Naive thymus-derived CD8-positive, alpha-beta T cell (primary cell): ENCODE data around the gene TUT4. TPM values are rescaled to one million over a fixed set of nuclear protein-coding genes. Genes with fewer than 3 reads are reported as not detected.

Source experiments
- ATAC-seq, 2 donors: fragments of 150-1000 bp; cut with Tn5 transposase in 1 of 2; sonication (Bioruptor Pico), chemical (Tn5 transposase) in 1 of 2; 1 replicate in 1 of 2; 2 replicates in 1 of 2; pipeline ENCODE4 v1.10.0; 2021; ENCODE audit warnings: mild to moderate bottlenecking in 2 of 2, moderate library complexity in 2 of 2
- POLR2A ChIA-PET: fragments of 350-600 bp; sonication (Branson Sonifier 250); formaldehyde crosslinking; loops from one replicate; lab custom pipeline; 2021; ENCODE audit warnings: antibody characterized with exemption; lab: Charles Lee
- DNase-seq, 10 donors: peaks; one replicate each; pipeline versions ENCODE4 v3.0.0 to v3.0.0-alpha.2; 2020 to 2022
- H3K27ac Mint-ChIP-seq, 10 donors: one replicate each; pipeline ENCODE4 v1.8.0; 2020 to 2022; ENCODE audit warnings: mild to moderate bottlenecking in 10 of 10, mixed read lengths in 10 of 10, moderate library complexity in 4 of 10, inconsistent platforms in 1 of 10
- H3K27me3 Mint-ChIP-seq, 5 donors: one replicate each; pipeline ENCODE4 v1.8.0; 2021 to 2022; ENCODE audit warnings: mixed read lengths in 5 of 5
- H3K36me3 Mint-ChIP-seq, 3 donors: one replicate each; pipeline ENCODE4 v1.8.0; 2020 to 2022; ENCODE audit warnings: mixed read lengths in 3 of 3, mild to moderate bottlenecking in 2 of 3, inconsistent platforms in 1 of 3
- H3K4me1 Mint-ChIP-seq, 4 donors: one replicate each; pipeline ENCODE4 v1.8.0; 2021 to 2022; ENCODE audit warnings: mixed read lengths in 4 of 4
- H3K4me3 Mint-ChIP-seq, 10 donors: one replicate each; pipeline ENCODE4 v1.8.0; 2020 to 2022; ENCODE audit warnings: mild to moderate bottlenecking in 10 of 10, mixed read lengths in 10 of 10, moderate library complexity in 6 of 10, inconsistent platforms in 1 of 10
- H3K9me3 Mint-ChIP-seq, 9 donors: one replicate each; pipeline ENCODE4 v1.8.0; 2020 to 2022; ENCODE audit warnings: mixed read lengths in 9 of 9, mild to moderate bottlenecking in 3 of 9, inconsistent platforms in 1 of 9, moderate library complexity in 1 of 9
- polyA plus RNA-seq, 3 donors: library from polyadenylated mRNA; unstranded; fragments of 300-500 nt; fragmentation: Illumina TruSeq; gene quantifications; one replicate each; pipeline ENCODE4 v1.2.3, GENCODE V29; 2021
- total RNA-seq, 8 experiments: library from RNA in 2 of 8; stranded (reverse) in 2 of 8; gene quantifications; one replicate each; pipeline ENCODE4 v1.2.3 and lab custom pipeline; 2021 to 2026

The TUT4 gene
- total and polyA plus RNA-seq, 5 experiments from 2014 or later: 31.6 to 178 (median 40.9) TPM

GRCh38 chr1:52479076-52479475 is 73.8 kb downstream of the TUT4 start:
- no peaks in the 10 kb centered on the region for H3K9me3 Mint-ChIP-seq
- no peak overlapping the region for H3K27ac Mint-ChIP-seq
- POLR2A ChIA-PET: no interaction called here
- ATAC-seq: no peak
- no peak overlapping the region for H3K4me3 Mint-ChIP-seq
- peaks cover 0 to 6% (median 2%) of the 10 kb centered on the region in 4 donors for H3K4me1 Mint-ChIP-seq
- DNase-seq: no peak
- H3K36me3 Mint-ChIP-seq: peaks cover 0 to 41% (median 17%) of the 10 kb centered on the region in 3 donors
- no peaks in the 10 kb centered on the region for H3K27me3 Mint-ChIP-seq

GRCh38 chr1:52477876-52478275 is 75.0 kb downstream of the TUT4 start:
- Mint-ChIP-seq H3K27me3 (no peaks in the 10 kb centered on the region), H3K27ac (peak overlapping the region in 1 of 10 donors; percentile 59), H3K4me1 (peaks cover 0 to 7% (median 4%) of the 10 kb centered on the region in 4 donors), H3K9me3 (no peaks in the 10 kb centered on the region), H3K36me3 (peaks cover 0 to 50% (median 18%) of the 10 kb centered on the region in 3 donors), H3K4me3 (no peak overlapping the region)
- no peak for DNase-seq
- ATAC-seq: no peak
- POLR2A ChIA-PET: interaction anchor here (1.0 kb wide), 1 partner anchor 48 kb away, joined by 3 read pairs; no protein-coding TSS in a partner anchor

- no peak overlapping the region for H3K4me3 Mint-ChIP-seq
- no peaks in the 10 kb centered on the region for H3K27me3 Mint-ChIP-seq
- POLR2A ChIA-PET: no interaction called here
Measured at GRCh38 chr1:52476943-52477342, 75.9 kb downstream of the TUT4 start.

GRCh38 chr1:52474807-52475206 is 78.1 kb downstream of the TUT4 start:
- no peak for DNase-seq
- Mint-ChIP-seq H3K9me3 (no peaks in the 10 kb centered on the region), H3K27me3 (no peaks in the 10 kb centered on the region), H3K4me3 (no peak overlapping the region), H3K36me3 (peaks cover 0 to 64% (median 18%) of the 10 kb centered on the region in 3 donors), H3K4me1 (peaks cover 0 to 10% (median 6%) of the 10 kb centered on the region in 4 donors), H3K27ac (peak overlapping the region in 5 of 10 donors; percentile 11 to 47 (median 40))
- ATAC-seq: no peak
- POLR2A ChIA-PET: no interaction called here

More at GRCh38 chr1:52476943-52477342, 75.9 kb downstream of the TUT4 start:
- Mint-ChIP-seq H3K36me3 (peaks cover 0 to 50% (median 16%) of the 10 kb centered on the region in 3 donors), H3K4me1 (peaks cover 0 to 7% (median 4%) of the 10 kb centered on the region in 4 donors), H3K27ac (no peak overlapping the region), H3K9me3 (no peaks in the 10 kb centered on the region)
- DNase-seq (no peak), ATAC-seq (no peak)

GRCh38 chr1:52473039-52473438 is 79.9 kb downstream of the TUT4 start:
- Mint-ChIP-seq H3K36me3 (peaks cover 0 to 66% (median 20%) of the 10 kb centered on the region in 3 donors), H3K27ac (peak overlapping the region in 1 of 10 donors; percentile 24), H3K9me3 (no peaks in the 10 kb centered on the region), H3K4me1 (peaks cover 0 to 10% (median 6%) of the 10 kb centered on the region in 4 donors), H3K27me3 (no peaks in the 10 kb centered on the region), H3K4me3 (no peak overlapping the region)
- DNase-seq: no peak
- no peak for ATAC-seq
- POLR2A ChIA-PET: no interaction called here

- Mint-ChIP-seq H3K4me3 (no peak overlapping the region), H3K27me3 (no peaks in the 10 kb centered on the region), H3K4me1 (peaks cover 0 to 10% (median 7%) of the 10 kb centered on the region in 4 donors), H3K9me3 (no peaks in the 10 kb centered on the region), H3K27ac (no peak overlapping the region), H3K36me3 (peaks cover 0 to 64% (median 18%) of the 10 kb centered on the region in 3 donors)
- POLR2A ChIA-PET: no interaction called here
- DNase-seq (no peak), ATAC-seq (no peak)
Measured at GRCh38 chr1:52472384-52472783, 80.5 kb downstream of the TUT4 start.

- POLR2A ChIA-PET: no interaction called here
- peaks cover 0 to 62% (median 11%) of the 10 kb centered on the region in 3 donors for H3K36me3 Mint-ChIP-seq
Measured at GRCh38 chr1:52469108-52469507, 83.8 kb downstream of the TUT4 start.

GRCh38 chr1:52463891-52464290 is 89.0 kb downstream of the TUT4 start:
- Mint-ChIP-seq H3K27ac (no peak overlapping the region), H3K4me3 (no peak overlapping the region), H3K9me3 (no peaks in the 10 kb centered on the region), H3K27me3 (no peaks in the 10 kb centered on the region), H3K4me1 (peaks cover 0 to 11% (median 0%) of the 10 kb centered on the region in 4 donors), H3K36me3 (peaks cover 0 to 51% (median 4%) of the 10 kb centered on the region in 3 donors)
- DNase-seq: no peak
- POLR2A ChIA-PET: no interaction called here
- no peak for ATAC-seq

More at GRCh38 chr1:52469108-52469507, 83.8 kb downstream of the TUT4 start:
- no peak for DNase-seq
- Mint-ChIP-seq H3K4me1 (peaks cover 0 to 17% (median 3%) of the 10 kb centered on the region in 4 donors), H3K4me3 (no peak overlapping the region), H3K27ac (no peak overlapping the region), H3K27me3 (no peaks in the 10 kb centered on the region), H3K9me3 (no peaks in the 10 kb centered on the region)
- ATAC-seq: no peak

GRCh38 chr1:52461821-52462220 is 91.1 kb downstream of the TUT4 start:
- ATAC-seq (no peak), DNase-seq (no peak)
- POLR2A ChIA-PET: no interaction called here
- H3K27ac Mint-ChIP-seq: peak overlapping the region in 5 of 10 donors; percentile 52 to 71 (median 59)
- no peaks in the 10 kb centered on the region for H3K9me3 Mint-ChIP-seq
- H3K4me1 Mint-ChIP-seq: peaks cover 0 to 5% (median 0%) of the 10 kb centered on the region in 4 donors
- H3K27me3 Mint-ChIP-seq: no peaks in the 10 kb centered on the region
- H3K36me3 Mint-ChIP-seq: peaks cover 0 to 56% (median 4%) of the 10 kb centered on the region in 3 donors
- no peak overlapping the region for H3K4me3 Mint-ChIP-seq

- no peak for DNase-seq
- Mint-ChIP-seq H3K27me3 (no peaks in the 10 kb centered on the region), H3K4me3 (no peak overlapping the region), H3K4me1 (peaks cover 0 to 5% (median 0%) of the 10 kb centered on the region in 4 donors), H3K27ac (peak overlapping the region in 3 of 10 donors; percentile 5 to 31 (median 28)), H3K36me3 (peaks cover 0 to 58% (median 4%) of the 10 kb centered on the region in 3 donors), H3K9me3 (no peaks in the 10 kb centered on the region)
- POLR2A ChIA-PET: no interaction called here
- ATAC-seq: no peak
Measured at GRCh38 chr1:52460694-52461093, 92.2 kb downstream of the TUT4 start.

GRCh38 chr1:52455686-52456085 is 97.2 kb downstream of the TUT4 start:
- H3K9me3 Mint-ChIP-seq: no peaks in the 10 kb centered on the region
- no peak overlapping the region for H3K27ac Mint-ChIP-seq
- DNase-seq (no peak), ATAC-seq (no peak)
- POLR2A ChIA-PET: no interaction called here
- H3K36me3 Mint-ChIP-seq: peaks cover 0 to 74% (median 16%) of the 10 kb centered on the region in 3 donors
- H3K27me3 Mint-ChIP-seq: no peaks in the 10 kb centered on the region
- no peak overlapping the region for H3K4me3 Mint-ChIP-seq
- H3K4me1 Mint-ChIP-seq: peaks cover 0 to 3% (median 0%) of the 10 kb centered on the region in 4 donors

GRCh38 chr1:52454779-52455178 is 98.1 kb downstream of the TUT4 start:
- DNase-seq (no peak), ATAC-seq (no peak)
- no peak overlapping the region for H3K4me3 Mint-ChIP-seq
- no peaks in the 10 kb centered on the region for H3K9me3 Mint-ChIP-seq
- peaks cover 0 to 76% (median 16%) of the 10 kb centered on the region in 3 donors for H3K36me3 Mint-ChIP-seq
- H3K4me1 Mint-ChIP-seq: peaks cover 0 to 3% (median 0%) of the 10 kb centered on the region in 4 donors
- POLR2A ChIA-PET: no interaction called here
- H3K27me3 Mint-ChIP-seq: no peaks in the 10 kb centered on the region
- H3K27ac Mint-ChIP-seq: peak overlapping the region in 2 of 10 donors; percentile 3 to 14

- ATAC-seq (no peak), DNase-seq (no peak)
- H3K27ac Mint-ChIP-seq: peak overlapping the region in 1 of 10 donors; percentile 3
- H3K27me3 Mint-ChIP-seq: no peaks in the 10 kb centered on the region
- peaks cover 0 to 3% (median 0%) of the 10 kb centered on the region in 4 donors for H3K4me1 Mint-ChIP-seq
- H3K9me3 Mint-ChIP-seq: no peaks in the 10 kb centered on the region
- POLR2A ChIA-PET: interaction anchor here (0.6 kb wide), 1 partner anchor 17 kb away, joined by 3 read pairs; no protein-coding TSS in a partner anchor
- no peak overlapping the region for H3K4me3 Mint-ChIP-seq
- peaks cover 0 to 72% (median 16%) of the 10 kb centered on the region in 3 donors for H3K36me3 Mint-ChIP-seq
Measured at GRCh38 chr1:52454127-52454526, 98.8 kb downstream of the TUT4 start.
